T-helper 2 cell treated with Interferon-gamma antibody and Interleukin-4, amounts not matched to agents 5 μg/mL and 100 μg/mL, for 36 hours (primary cell): ENCODE measurements around the gene DDC.

Experiments used
- DNase-seq: peaks from one replicate; pipeline ENCODE4 v3.0.0; 2021; ENCODE audit warnings: low spot score
- H3K27ac Mint-ChIP-seq: one replicate; pipeline ENCODE4 v1.8.0; 2021; ENCODE audit warnings: mild to moderate bottlenecking, mixed read lengths
- H3K27me3 Mint-ChIP-seq: one replicate; pipeline ENCODE4 v1.8.0; 2021; ENCODE audit warnings: low read depth, mixed read lengths
- H3K36me3 Mint-ChIP-seq: one replicate; pipeline ENCODE4 v1.8.0; 2021; ENCODE audit warnings: low read depth, mixed read lengths
- H3K4me1 Mint-ChIP-seq: one replicate; pipeline ENCODE4 v1.8.0; 2021; ENCODE audit warnings: low read depth, mixed read lengths
- H3K4me3 Mint-ChIP-seq: one replicate; pipeline ENCODE4 v1.8.0; 2022; ENCODE audit warnings: mild to moderate bottlenecking, moderate library complexity, mixed read lengths
- H3K9me3 Mint-ChIP-seq: one replicate; pipeline ENCODE4 v1.8.0; 2021; ENCODE audit warnings: mixed read lengths

The DDC gene

GRCh38 chr7:50416527-50417182, 148.6 kb downstream of the DDC start:
- DNase-seq: no peak
- Mint-ChIP-seq H3K9me3 (no peaks in the 10 kb centered on the region), H3K36me3 (no peaks in the 10 kb centered on the region), H3K27ac (no peak overlapping the region), H3K4me1 (peaks cover 30% of the 10 kb centered on the region), H3K4me3 (peak overlapping the region; percentile 68), H3K27me3 (no peaks in the 10 kb centered on the region)

- Mint-ChIP-seq H3K27ac (no peak overlapping the region), H3K9me3 (no peaks in the 10 kb centered on the region), H3K4me1 (peaks cover 30% of the 10 kb centered on the region), H3K36me3 (no peaks in the 10 kb centered on the region), H3K4me3 (peak overlapping the region; percentile 68), H3K27me3 (no peaks in the 10 kb centered on the region)
- DNase-seq: no peak
Observed at GRCh38 chr7:50415844-50416364, 149.3 kb downstream of the DDC start.

GRCh38 chr7:50413561-50413960, 151.6 kb downstream of the DDC start:
- DNase-seq: no peak
- Mint-ChIP-seq H3K9me3 (no peaks in the 10 kb centered on the region), H3K4me1 (peaks cover 38% of the 10 kb centered on the region), H3K36me3 (no peaks in the 10 kb centered on the region), H3K27ac (no peak overlapping the region), H3K27me3 (no peaks in the 10 kb centered on the region), H3K4me3 (no peak overlapping the region)

- Mint-ChIP-seq H3K27me3 (no peaks in the 10 kb centered on the region), H3K4me3 (no peak overlapping the region), H3K9me3 (no peaks in the 10 kb centered on the region)
Observed at GRCh38 chr7:50412973-50413372, 152.2 kb downstream of the DDC start.

GRCh38 chr7:50411332-50411731, 153.9 kb downstream of the DDC start:
- H3K36me3 Mint-ChIP-seq: peaks cover 6% of the 10 kb centered on the region
- H3K27me3 Mint-ChIP-seq: no peaks in the 10 kb centered on the region
- no peaks in the 10 kb centered on the region for H3K9me3 Mint-ChIP-seq
- DNase-seq: no peak
- no peak overlapping the region for H3K4me3 Mint-ChIP-seq
- peak overlapping the region; percentile 11 for H3K27ac Mint-ChIP-seq
- peaks cover 33% of the 10 kb centered on the region for H3K4me1 Mint-ChIP-seq

More at GRCh38 chr7:50412973-50413372, 152.2 kb downstream of the DDC start:
- no peak overlapping the region for H3K27ac Mint-ChIP-seq
- no peak for DNase-seq
- H3K4me1 Mint-ChIP-seq: peaks cover 35% of the 10 kb centered on the region
- no peaks in the 10 kb centered on the region for H3K36me3 Mint-ChIP-seq

GRCh38 chr7:50409856-50410745, 155.1 kb downstream of the DDC start:
- H3K27ac Mint-ChIP-seq: no peak overlapping the region
- H3K36me3 Mint-ChIP-seq: peaks cover 13% of the 10 kb centered on the region
- H3K4me3 Mint-ChIP-seq: no peak overlapping the region
- DNase-seq: no peak
- H3K27me3 Mint-ChIP-seq: no peaks in the 10 kb centered on the region
- H3K9me3 Mint-ChIP-seq: no peaks in the 10 kb centered on the region
- H3K4me1 Mint-ChIP-seq: peaks cover 29% of the 10 kb centered on the region
